GM12864 (cell line): Measurements from ENCODE around the gene ABCF1.
"Not testable (repeated sequence)": the region's sequence is repeated elsewhere in the genome, so short reads cannot be mapped to it uniquely, and the experiment has no call there.

Experiments
- DNase-seq: peaks from one replicate; pipeline ENCODE4 v3.0.0-alpha.2; 2011; ENCODE audit warnings: low read depth
- H3K4me3 ChIP-seq: 2 replicates; pipeline ENCODE4 v1.5.1; 2011; ENCODE audit warnings: mild to moderate bottlenecking, low read depth, low read length, control low read depth
- TF ChIP-seq, protein P1 (sequence below): IDR thresholded peaks from 2 replicates; pipeline ENCODE4 v1.5.1; 2011; ENCODE audit warnings: low read depth, mild to moderate bottlenecking, moderate library complexity, low read length, control low read depth, inconsistent platforms; ENCODE audit errors: missing control alignments

ABCF1 gene

DNA sequence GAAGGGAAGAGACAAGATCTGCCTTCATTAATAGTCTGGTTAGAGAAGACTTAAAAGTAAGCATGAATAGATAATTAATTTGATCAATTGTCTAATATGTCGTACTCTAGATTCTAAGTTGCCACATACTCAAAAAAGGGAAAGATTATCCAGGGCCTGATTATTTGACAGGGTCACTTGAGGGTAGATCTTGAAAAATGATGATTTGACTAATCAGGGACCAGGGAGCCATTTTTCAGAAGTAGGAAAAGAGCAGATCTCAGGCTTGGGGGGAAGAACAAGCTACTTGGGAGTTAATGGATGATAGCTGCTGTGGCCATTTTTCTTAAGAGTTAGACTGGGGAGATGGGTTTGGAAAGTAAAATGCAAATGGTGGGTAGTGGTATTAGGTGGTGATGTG is 21.0 kb downstream of the ABCF1 start:
- TF ChIP-seq, protein P1, sequence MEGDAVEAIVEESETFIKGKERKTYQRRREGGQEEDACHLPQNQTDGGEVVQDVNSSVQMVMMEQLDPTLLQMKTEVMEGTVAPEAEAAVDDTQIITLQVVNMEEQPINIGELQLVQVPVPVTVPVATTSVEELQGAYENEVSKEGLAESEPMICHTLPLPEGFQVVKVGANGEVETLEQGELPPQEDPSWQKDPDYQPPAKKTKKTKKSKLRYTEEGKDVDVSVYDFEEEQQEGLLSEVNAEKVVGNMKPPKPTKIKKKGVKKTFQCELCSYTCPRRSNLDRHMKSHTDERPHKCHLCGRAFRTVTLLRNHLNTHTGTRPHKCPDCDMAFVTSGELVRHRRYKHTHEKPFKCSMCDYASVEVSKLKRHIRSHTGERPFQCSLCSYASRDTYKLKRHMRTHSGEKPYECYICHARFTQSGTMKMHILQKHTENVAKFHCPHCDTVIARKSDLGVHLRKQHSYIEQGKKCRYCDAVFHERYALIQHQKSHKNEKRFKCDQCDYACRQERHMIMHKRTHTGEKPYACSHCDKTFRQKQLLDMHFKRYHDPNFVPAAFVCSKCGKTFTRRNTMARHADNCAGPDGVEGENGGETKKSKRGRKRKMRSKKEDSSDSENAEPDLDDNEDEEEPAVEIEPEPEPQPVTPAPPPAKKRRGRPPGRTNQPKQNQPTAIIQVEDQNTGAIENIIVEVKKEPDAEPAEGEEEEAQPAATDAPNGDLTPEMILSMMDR: no peak
- no peak for DNase-seq
- no peak overlapping the region for H3K4me3 ChIP-seq

DNA sequence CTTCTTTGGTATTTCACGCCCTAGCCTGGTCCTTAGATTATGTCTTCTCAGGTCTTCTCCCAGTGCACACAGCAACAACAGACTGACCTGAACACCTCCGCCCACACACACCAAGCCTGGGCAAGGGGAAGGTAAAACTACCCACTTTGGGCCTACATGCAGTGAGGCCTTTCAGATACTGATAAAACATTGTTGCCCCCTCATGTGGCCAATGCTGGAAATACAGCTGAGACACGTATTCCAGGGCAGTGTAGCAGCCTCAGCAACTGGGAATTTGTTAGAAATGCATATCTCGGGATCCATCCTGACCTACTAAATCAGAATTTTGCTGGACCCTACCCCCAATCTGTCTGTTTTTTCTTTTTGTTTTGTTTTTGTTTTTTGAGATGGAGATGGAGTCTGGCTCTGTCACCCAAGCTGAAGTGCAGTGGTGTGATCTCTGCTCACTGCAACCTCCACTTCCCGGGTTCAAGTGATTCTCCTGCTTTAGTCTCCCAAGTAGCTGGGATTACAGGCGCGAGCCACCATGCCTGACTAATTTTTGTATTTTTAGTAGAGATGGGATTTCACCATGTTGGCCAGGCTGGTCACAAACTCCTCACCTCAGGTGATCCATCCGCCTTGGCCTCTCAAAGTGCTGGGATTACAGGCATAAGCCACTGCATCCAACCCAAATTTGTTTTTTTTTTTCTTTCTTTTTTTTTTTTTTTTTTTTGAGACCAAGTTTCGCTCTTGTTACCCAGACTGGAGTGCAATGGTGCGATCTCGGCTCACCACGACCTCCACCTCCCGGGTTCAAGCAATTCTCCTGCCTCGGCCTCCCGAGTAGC is 26.3 kb downstream of the ABCF1 start:
- TF ChIP-seq, protein P1: peak; percentile 87
- H3K4me3 ChIP-seq, DNase-seq: not testable (repeated sequence)

DNA sequence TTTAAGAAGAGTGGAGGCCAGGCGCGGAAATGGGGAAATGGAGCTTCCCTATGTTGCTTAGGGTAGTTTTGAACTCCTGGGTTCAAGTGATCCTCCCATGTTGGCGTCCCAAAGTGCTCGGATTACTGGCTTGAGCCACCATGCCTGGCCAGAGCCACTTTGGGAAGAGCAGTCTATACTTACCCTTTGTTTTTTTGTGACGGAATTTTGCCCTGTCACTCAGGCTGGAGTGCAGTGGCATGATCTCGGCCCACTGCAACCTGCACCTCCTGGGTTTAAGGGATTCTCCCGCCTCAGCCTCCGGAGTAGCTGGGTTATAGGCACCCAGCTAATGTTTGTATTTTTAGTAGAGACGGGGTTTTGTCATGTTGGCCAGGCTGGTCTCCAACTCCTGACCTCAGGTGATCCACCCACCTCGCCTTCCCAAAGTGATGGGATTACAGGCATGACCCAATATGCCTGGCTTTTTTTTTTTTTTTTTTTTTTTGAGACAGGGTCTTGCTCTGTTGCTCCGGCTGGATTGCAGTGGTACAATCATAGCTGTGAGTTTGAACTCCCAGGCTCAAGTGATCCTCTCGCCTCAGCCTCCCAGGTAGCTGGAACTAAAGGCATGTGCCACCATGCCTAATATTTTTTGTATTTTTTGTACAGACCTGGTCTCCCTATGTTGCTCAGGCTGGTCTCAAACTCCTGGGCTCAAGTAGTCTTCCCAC is 27.8 kb downstream of the ABCF1 start:
- H3K4me3 ChIP-seq: no peak overlapping the region
- no peak for DNase-seq
- TF ChIP-seq, protein P1: no peak

DNA sequence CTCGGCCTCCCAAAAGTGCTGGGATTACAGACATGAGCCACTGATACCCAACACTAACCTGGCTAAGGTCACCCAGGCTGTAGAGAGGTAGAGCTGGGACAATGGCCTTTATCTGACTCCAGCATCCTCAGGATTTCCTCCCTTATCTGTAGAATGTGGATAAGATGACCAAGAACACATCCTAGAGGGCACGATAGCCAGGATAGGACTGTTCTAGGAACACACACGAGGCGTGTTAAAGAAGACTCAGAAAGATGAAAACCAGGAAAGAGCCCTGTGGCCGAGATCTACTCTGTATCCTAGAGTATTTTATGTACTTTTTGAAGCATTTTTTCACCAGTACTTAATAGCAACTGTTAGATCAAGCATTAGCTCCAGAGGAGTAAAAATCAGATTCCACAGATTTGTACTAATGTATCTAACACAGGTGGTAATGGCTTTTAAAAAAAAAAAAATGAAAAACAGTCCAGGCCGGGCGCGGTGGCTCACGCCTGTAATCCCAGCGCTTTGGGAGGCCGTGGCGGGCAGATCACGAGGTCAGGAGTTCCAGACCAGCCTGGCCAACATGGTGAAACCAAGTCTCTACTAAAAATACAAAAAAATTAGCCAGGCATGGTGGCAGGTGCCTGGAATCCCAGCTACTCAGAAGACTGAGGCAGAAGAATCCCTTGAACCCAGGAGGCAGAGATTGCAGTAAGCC is 28.5 kb downstream of the ABCF1 start:
- TF ChIP-seq, protein P1: no peak
- DNase-seq: no peak
- H3K4me3 ChIP-seq: no peak overlapping the region

DNA sequence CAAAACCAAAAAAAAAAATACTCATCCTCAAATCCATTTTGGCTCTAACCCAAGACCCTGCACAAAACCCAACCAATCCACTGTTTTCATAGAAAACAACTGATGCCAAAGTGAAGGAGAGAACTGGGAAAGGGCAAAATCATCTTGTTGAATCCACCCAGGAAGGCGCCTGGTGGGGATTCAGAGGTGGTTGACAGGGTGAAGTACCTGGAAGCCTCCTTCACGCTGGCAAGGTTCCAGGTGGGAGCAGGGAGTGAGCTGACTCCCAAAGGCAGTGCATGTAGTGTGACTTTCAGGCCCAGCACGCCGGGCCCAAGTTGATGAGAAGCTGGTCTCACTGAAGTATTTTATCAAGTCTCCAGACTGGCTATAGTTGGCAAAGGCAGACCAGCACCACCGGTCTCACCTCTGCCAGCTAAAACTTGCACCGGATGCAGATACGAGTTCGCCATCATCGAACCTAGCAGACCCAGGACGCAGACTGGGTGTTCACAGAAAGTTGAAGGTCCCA is 29.3 kb downstream of the ABCF1 start:
- no peak for DNase-seq
- H3K4me3 ChIP-seq: no peak overlapping the region
- TF ChIP-seq, protein P1: no peak

DNA sequence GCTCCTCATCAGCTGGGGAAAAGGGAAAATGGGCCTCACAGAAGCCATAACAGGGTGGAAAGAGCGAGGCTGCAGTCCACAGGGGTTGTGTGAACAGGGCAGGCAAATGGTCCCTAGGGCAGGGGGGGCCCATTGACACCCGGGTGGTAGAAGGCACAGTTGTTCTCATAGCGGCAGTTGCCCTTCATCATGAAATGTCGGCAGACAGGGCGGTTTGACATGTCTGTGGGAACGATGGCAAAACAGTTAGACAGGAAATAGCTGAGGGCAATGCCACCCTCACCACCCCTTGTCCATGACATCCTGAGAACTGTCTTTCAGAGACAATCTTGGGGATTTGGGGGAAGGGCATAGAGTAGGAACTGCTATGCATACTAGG is 30.2 kb downstream of the ABCF1 start:
- TF ChIP-seq, protein P1: no peak
- DNase-seq: no peak
- no peak overlapping the region for H3K4me3 ChIP-seq
